NCI-H345 treated with DMSO at 0.1 percent for 48 hours (cell line): ENCODE data around the gene RAP1GAP2.
"Not testable (repeated sequence)": the region's sequence is repeated elsewhere in the genome, so short reads cannot be mapped to it uniquely, and the experiment has no call there.

Source experiments
- DNase-seq: peaks from one replicate; lab custom pipeline; 2025; ENCODE audit not compliant: unreplicated experiment; lab: John Stamatoyannopoulos, UW

The RAP1GAP2 gene

GRCh38 chr17:2814049-2814448 lies 17.8 kb downstream of the RAP1GAP2 start:
- no peak for DNase-seq

GRCh38 chr17:2814481-2815341 lies 18.5 kb downstream of the RAP1GAP2 start:
- DNase-seq = no peak

DNA sequence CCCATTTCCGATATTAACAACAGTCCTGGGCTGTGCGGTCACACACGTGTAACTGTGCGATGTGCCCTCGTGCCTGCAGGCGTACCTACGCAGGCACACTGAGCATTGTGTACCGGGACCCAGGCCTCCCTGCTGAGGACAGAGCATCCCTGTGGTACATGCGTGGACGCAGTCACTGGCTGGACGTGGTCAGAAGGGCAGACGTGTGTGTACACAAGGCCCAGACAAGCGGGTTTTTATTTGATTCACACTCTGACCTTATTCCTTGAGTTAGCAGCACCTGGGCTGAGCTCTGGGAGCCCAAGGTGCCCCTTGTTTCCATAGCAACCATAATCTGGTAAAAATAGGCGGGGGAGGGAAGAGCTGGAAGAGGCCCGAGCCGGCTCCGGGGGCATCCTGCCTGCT lies 19.5 kb downstream of the RAP1GAP2 start:
- no peak for DNase-seq

GRCh38 chr17:2816688-2817087 lies 20.4 kb downstream of the RAP1GAP2 start:
- no peak for DNase-seq

DNA sequence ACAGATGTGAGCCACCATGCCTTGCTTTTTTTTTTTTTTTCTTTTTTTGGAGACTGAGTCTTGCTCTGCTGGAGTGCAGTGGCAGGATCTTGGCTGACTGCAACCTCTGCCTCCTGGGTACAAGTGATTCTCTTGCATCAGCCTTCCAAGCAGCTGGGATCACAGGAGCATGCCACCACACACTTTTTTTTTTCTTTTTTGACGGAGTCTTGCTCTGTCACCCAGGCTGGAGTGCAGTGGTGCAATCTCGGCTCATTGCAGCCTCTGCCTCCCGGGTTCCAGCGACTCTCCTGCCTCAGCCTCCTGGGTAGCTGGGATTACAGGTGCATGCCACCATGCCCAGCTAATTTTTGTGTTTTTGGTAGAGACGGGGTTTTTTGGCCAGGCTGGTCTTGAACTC lies 23.1 kb downstream of the RAP1GAP2 start:
- DNase-seq = not testable (repeated sequence)

- no peak for DNase-seq
These were observed 23.8 kb downstream of the RAP1GAP2 start for GRCh38 chr17:2819921-2820501.

- no peak for DNase-seq
These were observed 25.6 kb downstream of the RAP1GAP2 start for GRCh38 chr17:2821868-2822267.

GRCh38 chr17:2822358-2822757 lies 26.1 kb downstream of the RAP1GAP2 start:
- no peak for DNase-seq

DNA sequence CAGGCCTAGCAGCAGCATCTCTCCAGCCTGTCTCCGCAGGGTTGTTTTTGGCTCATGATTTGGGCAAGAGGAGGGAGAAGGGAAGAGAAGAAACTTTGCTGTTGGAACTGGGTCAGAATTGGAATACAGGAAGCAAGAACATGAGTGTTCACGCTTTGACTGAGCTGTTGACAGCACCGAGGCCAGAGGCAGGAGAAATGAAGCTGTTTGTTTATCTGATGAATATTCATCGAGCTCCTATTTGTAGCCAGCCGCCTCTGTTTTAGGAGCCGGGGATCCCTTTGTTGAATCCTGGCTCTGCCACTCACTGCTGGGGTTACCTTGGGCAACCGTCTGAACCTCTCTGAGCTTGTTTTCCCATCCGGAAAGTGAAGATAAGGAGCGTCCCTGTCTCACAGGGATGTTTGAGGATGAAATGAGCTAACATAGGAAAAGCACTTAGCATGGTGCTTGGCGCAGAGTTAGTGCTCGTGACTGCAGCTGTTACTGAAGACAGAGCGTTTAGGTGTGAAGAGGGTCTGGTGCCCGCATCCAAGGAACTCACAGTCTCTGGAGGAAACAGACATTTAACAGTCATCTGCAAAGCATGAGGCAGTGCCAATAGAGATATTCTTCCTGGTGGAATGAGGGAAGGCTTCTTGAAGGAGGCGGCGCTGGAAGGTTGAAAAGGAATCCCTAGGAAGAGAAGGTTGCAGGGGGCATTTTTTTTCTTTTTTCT lies 29.2 kb downstream of the RAP1GAP2 start:
- no peak for DNase-seq

- DNase-seq = peak; percentile 31
These were observed 32.3 kb downstream of the RAP1GAP2 start for GRCh38 chr17:2828397-2829038.

DNA sequence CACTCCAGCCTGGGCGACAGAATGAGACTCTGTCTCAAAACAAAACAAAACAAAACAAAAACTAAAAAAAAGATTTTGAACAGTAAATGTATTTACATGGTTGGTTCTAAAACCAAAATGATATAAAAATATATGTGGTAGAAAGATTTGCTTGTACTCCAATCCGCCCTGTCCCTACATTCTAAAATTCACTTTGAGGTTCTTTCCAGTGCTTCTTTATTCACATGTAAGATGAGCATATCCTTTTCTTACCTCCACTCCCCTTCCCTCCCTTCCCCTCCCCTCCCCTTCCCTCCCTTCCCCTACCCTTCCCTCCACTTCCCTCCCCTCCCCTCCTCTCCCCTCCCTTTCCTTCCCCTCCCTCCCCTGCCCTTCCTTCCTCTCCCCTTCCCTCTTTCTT lies 34.4 kb downstream of the RAP1GAP2 start:
- DNase-seq = no peak

DNA sequence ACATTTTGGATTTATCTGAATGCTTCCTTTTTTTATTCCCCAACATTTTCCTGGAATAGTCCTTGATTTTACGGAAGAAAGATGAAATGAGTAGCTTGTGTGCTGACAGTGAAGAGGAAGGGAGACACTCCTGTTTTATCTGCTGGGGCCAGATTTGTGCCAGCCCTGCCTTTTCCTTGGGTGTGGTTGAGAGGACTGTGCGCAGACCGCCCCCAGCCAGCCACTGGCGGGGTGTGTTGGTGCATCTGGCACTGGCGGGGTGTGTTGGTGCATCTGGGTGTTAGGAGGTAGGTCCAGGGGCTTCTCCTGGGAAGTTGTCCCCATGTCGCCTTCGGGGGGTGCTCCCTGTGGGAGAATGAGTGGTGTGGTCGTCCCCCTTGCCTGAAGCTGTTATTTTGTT lies 39.5 kb downstream of the RAP1GAP2 start:
- DNase-seq = no peak

- no peak for DNase-seq
These were observed 40.9 kb downstream of the RAP1GAP2 start for GRCh38 chr17:2837147-2837561.

GRCh38 chr17:2841606-2842005 lies 45.4 kb downstream of the RAP1GAP2 start:
- no peak for DNase-seq

- DNase-seq = no peak
These were observed 46.2 kb downstream of the RAP1GAP2 start for GRCh38 chr17:2842464-2842863.

DNA sequence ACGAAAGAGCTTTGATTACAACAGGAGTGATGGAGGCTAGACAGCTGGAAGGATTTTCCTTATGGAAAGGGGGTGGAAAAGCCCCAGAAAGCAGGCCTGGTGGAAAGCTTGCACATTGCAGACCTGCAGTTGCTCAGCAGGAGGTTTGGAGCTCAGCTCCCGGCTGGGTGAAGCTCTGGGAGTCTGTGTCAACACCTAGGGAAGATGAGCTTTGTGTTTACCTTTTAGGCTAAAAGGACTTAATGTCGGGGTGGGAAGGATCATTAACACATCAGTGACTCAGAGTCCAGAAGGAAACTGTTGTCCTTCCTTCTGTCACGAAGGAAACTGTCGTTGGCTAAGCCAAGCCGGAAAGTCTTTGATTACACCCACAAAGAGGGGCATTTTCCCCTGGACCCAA lies 48.2 kb downstream of the RAP1GAP2 start:
- DNase-seq = peak; percentile 22

- no peak for DNase-seq
These were observed 51.4 kb downstream of the RAP1GAP2 start for GRCh38 chr17:2847381-2848333.

- no peak for DNase-seq
These were observed 53.1 kb downstream of the RAP1GAP2 start for GRCh38 chr17:2849327-2849670.

GRCh38 chr17:2850991-2851390 lies 54.8 kb downstream of the RAP1GAP2 start:
- DNase-seq = no peak

DNA sequence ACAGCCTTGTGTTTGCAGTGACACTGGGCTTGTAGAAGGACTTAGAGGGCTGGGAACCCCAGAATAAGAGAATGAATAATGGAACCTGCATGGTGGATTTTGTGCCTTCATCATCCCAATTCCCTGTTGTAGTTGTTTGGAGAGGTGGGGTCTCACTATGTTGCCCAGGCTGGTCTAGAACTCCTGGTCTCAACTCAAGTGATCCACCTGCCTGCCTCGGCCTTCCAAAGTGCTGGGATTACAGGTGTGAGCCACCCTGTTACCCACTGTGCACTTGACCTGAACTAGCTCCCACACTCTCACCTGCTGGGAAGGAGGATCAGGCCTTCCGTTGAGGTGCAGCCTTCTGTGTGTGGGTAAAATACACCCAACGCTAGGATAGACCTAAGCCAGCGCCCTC lies 55.4 kb downstream of the RAP1GAP2 start:
- DNase-seq = no peak
